Islet precursor cell (in vitro differentiated cells): ENCODE data around the gene ANG.
"Not testable (repeated sequence)": the region's sequence is repeated elsewhere in the genome, so short reads cannot be mapped to it uniquely, and the experiment has no call there.

Experiments
- DNase-seq: peaks from one replicate; pipeline ENCODE4 v3.0.0-alpha.2; 2018

ANG gene

DNA sequence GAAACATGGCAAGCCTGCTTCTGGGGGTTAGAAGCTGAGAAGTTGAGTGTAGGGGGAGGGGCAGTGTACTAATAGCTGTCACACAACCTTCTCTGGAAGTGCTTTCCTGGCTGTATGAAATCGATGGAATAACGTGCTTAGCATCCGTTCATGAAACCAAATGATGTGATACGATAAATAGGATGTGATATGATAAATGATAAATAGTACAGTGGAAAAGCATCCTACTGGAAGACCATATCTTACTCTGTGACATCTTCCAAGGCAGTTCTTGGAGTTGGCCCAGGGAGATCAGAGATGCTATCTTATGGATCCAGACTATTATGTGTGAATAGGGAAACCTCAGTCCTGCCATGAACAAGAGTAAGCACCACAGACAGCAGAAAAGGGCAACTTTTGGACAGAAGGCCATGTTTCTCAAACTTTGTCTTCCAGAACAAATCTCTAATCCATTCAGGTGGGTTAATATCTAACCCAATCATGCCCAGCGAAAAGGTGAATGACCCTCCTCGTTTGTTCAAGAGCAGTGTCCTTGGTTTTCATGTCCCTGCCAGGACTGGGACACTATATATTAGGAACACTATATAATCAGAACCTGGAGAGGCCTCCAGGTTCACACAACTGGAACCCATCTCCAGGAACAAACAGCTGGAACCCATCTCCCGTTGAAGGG is at the start of gene ANG:
TSS of gene ANG (plus strand) at position 598 of the 673 bp plus-strand sequence. CDS start 4,801 bp downstream, outside the sequence.
- DNase-seq: peak; percentile 13

DNA sequence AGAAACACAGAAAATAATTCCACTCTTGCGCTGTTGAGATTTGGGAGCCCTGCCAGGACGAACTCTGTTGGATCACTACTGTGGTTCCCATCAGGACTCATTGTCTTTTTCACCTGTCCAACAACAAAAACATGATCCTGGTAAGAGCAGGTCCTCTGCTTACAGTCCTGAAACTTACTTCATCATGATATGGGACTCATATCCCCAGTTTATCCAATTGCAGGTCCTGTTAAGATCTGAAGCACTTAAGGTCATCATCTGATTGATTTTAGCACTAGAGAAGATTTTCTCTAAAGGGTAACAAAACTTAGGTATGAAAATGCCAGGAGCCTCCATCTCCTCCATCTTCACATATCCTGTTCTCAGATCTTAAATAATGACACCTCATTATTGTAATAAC is 47.0 kb upstream of the ANG start, which contains the start of gene OR6S1:
TSS of gene OR6S1 (minus strand) at position 101 of the 400 bp plus-strand sequence. CDS start at position 101, 0 bp downstream.
- DNase-seq: no peak

DNA sequence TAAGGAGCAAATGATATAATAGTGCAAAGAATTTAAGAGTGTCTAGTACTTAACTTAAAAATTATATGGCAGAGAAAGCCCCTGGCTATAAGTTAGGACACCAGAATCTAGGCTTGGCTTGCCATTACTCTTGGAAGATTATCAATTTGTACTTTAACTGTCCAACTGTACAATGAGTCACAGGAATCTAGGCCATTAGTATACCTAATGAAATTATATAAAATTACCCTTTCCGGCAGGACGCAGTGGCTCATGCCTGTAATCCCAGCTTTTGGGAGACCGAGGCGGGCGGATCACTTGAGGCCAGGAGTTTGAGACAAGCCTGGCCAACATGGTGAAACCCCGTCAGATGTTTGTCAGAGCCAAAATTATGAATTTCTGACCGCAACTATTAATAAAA is 46.4 kb upstream of the ANG start:
- no peak for DNase-seq

DNA sequence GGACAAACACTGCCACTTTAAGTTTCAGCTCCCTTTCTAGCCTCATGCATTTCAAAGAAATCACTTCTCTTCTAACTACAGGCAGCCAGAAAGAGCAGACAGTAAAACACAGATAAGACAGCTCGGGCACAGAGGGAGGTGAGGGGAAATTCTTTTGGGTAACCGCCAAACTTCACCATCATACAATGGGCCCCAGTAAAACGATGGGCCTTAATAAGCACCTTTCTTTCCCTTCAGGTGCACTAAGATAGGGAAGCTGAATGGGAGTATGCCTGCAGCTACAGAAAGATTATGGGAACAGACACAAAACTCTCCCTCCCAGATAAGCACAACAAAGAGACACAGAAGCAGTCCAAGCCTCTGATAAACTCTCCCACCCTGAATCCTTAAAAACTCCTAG is 45.8 kb upstream of the ANG start:
- DNase-seq: peak; percentile 75

DNA sequence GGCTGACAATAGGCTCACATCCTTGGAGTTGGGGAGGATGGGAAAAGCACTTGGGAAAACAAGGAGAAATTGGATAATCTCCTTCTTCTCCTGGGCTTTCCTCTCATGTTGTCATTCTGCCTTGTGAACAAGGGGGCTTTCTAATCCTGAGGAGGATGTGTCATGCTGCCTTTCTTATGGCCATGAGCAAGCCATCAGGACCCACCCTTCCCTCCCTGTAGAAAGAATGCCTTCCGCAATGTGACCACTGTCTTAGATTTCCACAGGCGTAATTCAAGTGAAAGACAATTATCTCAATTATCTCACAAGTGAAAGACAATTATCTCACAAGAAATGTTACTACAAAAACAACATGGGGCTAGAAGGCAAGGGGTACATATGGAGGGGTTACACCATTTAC is 44.0 kb upstream of the ANG start:
- peak; percentile 75 for DNase-seq

DNA sequence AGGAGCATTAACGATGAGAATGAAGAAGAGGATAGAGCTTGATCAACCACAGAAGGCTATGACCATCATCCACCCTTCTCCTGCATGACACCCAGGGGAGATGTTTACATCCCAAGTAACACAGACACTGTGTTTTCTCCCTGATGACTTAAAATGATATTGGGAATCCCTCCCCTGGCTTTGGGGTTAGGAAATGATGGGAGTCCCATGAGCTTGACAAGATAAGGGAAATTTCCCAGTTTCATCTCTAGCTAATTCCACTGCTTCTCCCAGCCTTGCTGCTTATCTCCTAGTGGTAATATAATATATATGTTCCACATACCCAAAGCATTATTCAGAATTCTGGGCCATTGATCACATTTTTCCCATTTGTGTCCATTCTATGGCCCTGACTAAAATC is 43.1 kb upstream of the ANG start:
- DNase-seq: no peak

DNA sequence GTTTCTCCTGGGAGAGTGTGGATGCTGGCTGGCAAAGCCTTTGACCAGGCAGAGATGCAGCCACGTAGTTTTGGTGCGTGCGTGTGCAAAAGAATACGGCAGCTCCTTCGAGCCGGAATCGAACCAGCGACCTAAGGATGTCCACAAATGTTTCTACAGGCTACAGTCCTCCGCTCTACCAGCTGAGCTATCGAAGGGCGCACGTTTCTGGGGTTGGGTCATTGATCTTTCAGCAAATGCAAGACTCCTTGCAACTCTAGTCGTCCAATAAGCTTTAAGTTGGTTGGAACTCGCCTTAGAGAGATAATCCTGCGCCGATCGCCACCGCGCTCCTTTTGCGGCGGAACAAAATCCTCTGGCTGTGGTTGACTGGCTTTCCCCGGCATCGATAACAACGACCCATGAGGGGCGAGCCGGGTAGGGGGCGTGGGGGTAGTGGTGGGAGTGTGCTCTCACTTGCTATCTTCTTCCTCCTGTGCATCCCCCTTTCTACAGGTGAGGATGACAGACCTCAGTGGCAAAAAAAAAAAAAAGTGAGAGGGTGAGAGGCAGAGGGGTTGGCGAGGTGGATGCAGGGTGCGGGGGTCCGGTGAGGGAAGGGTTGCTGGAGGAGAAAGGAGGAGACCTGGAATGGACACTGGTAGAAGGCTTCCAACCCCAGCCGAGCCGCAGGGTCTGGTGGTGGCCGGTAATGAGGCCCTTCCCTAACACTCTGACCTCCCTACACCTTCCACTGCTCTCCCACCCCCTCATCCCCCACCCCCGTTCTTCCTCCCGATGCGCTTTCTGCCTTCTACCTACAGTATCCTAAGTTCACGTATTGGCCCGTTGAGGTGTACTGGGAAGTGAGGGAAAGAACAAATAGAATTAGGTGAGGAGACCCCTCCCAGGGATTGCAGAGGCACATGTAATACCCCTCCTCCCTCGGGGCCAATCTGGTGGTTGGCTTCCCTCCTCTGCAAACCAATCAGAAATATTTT is 35.3 kb upstream of the ANG start:
- DNase-seq: peak; percentile 90

DNA sequence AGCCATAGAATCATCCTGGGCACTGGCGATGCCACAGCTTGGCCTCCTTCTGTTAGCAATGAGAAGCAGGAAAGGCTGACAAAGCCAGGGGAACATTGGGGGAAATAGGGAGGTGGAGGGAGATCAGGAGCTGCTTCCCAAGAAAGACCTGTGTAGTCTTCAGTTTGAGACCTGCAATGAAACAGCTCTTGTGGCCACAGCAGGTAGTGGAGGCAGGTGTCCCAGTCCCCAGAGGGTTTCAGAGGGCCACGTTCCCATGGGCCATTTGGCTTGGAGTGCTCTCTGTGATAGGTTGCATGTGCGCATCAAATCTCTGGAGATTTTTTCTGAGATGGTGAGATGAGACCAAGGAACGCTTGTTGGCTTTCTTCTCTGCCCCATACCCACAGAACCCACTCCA is 32.7 kb upstream of the ANG start:
- no peak for DNase-seq

DNA sequence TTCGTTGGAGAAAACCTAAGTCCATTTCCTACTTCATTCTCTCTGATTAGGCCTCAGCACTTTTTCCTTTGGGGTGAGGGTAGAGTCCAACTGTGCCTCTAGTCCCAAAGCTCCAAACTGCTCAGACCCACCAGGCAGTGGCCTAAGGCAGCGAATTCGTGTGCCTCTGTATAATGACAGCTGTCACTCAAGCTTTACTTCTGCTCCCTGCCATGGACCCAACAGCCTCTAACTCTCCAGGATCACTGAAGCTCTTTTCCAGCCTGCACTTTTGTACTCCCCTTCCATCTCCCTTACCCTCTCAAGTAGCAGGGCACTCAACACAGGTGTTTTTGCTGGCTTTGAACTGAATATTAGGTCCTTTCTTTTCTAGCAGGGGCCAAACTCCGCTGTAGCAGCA is 32.3 kb upstream of the ANG start:
- no peak for DNase-seq

DNA sequence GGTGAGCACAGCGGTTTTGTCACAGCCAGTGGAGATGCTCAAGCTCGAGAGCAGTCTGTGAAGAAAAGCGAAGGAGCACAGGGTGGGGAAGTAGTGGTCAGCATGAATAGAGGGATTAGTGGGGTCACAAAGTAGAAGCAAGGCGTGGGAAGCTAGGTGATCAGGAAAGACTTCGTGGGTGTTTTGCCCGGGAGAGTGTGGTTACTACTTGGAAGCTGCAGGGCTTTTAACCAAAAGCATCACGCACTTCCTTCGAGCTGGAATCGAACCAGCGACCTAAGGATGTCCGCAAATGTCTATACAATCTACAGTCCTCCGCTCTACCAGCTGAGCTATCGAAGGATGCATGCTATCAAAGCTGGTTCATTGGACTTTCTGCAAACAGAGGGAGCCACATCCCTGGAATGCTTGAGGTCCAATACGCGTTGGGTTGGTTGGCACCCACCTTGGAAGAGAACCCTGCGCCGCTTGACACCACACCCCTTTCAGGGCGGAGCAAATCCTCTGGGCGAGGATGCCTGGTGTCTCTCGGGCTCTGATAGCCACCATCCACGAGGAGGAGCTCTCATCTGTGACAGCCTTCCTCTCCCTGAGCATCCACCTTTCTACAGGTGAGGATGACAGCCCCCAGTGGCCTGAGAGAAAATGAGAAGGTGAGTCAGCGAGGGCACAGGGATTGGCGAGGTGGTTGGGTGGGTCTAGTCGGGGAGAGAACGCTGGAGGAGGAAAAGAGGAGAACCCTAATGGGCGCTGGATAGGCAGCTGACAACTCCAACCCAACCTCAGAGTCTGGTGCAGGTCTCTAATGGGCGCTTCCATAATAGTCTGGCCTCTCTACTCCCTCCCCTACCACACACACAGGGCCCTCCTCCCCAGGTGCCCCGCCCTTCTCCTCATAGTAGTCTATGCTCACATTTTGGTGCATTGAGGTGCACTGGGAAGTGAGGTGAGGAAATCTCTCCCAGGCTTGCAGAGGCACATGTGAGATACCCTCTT is 31.1 kb upstream of the ANG start:
- DNase-seq: peak; percentile 88

DNA sequence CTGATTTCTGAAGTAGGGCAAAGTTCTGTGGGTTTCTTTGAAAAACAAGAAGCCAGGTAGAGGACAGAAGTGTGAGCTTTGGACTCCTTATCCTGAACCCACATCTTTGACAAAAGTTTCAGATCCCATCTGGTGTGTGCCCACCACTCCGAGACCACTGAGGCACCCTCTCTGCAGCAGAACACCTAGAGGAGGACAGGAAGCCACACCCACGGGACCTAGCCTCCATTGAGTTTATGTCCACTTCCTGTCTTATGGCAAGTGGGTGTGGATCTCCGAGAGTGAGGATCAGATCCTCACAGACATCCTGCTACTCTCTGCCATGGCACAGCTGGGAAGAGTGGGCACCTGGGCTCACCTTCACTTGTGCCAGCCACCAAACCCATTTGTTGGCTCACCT is 30.3 kb upstream of the ANG start:
- DNase-seq: no peak

DNA sequence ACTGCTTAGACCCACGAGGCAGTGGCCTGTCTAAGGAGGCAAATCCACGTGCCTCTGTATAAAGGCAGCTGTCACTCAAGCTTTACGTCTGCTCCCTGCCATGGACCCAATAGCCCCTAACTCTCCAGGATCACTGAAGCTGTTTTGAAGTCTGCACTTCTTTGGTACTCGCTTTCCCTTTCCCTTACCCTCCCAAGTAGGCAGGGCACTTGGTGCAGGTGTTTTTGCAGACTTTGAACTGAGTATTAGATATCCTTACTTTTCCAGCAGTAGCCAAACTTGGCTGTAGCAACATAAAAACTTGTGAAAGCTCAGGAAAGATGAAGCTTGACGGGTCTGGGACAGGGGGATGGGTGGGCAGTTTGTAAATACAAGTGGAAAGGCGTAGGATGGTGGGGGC is 29.2 kb upstream of the ANG start:
- DNase-seq: no peak

DNA sequence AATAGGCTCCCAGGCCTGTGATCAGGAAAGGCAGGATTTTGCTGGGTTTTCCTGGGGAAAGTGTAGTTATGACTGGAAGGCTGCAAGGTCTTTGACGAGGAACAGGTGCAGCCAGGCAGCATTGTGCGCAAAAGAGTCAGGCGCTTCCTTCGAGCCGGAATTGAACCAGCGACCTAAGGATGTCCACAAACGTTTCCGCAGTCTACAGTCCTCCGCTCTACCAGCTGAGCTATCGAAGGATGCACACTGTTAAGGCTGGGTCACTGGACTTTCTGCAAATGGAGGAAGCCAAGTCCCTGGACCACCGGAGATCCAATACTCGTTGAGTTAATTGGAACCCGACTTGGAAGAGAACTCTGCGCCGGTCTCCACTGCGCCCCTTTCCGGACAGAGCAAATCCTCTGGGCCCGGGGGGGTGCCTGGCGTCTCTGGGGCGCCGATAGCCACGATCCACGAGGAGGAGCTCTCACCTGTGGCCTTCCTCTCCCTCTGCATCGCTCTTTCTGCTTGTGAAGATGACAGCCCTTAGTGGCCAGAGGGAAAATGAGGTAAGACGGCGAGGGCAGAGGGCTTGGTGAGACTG is 28.7 kb upstream of the ANG start:
- no peak for DNase-seq

DNA sequence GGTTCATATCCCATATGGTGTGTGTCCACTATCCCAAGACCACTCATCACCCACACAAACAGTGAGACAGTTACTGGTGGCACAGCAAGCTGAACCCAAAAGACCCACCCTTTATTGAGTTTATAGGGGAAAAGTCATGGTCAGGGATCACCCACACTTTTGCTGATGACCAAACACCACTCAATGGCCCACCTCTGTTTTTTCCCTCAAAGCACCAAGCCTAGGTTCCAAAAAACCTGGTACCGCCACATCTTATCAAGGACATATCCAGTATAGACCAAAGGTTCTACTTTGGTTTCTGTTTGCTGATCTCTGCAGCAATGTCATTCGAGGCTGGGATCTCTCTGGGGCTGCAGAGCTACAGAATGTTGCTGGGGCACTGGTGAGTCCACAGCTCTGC is 27.4 kb upstream of the ANG start:
- DNase-seq: no peak

DNA sequence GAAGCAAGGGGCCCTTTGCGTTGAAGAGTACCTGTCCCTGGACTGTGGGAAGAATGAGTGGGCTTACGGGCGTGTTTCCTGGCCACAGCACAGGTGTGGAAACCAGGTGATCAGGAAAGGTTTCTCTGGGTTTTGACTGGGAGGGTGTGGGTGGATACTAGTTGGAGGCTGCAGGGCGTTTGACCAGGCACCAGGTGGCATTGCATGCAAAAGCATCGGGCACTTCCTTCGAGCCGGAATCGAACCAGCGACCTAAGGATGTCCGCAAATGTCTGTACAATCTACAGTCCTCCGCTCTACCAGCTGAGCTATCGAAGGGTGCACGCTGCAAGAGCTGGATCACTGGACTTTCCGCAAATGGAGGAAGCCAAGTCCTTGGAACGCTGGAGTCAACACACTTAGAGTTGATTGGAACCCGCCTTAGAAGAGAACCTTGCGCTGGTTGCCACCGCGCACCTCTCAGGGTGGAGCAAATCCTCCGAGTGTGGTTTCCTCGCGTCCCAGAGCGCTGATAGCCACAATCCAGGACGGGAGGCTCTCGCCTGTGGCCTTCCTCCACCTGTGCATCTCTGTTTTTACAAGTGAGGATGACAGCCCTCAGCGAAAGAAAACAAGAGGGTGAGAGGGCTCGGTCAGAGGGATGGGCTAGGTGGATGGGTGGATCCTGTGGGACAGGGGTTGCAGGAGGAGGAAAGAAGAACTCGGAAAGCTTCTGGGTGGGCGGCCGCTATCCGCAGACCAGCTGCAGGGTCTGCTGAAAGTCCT is 25.4 kb upstream of the ANG start:
- DNase-seq: peak; percentile 88

DNA sequence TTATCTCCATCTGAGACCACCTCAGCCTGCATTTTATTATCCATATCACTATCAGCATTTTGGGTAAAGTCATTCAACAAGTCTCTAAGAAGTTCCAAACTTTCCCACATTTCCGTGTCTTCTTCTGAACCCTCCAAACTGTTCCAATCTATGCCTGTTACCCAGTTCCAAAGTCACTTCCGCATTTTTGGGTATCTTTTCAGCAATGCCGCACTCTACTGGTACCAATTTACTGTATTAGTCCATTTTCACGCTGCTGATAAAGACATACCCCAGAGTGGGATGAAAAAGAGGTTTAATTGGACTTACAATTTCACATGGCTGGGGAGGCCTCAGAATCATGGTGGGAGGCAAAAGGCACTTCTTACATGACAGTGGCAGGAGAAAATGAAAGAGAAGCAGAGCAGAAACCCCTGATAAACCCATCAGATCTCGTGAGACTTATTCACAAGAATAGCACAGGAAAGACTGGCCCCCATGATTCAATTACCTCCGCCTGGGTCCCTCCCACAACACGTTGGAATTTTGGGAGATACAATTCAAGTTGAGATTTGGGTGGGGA is 22.1 kb upstream of the ANG start:
- not testable (repeated sequence) for DNase-seq

DNA sequence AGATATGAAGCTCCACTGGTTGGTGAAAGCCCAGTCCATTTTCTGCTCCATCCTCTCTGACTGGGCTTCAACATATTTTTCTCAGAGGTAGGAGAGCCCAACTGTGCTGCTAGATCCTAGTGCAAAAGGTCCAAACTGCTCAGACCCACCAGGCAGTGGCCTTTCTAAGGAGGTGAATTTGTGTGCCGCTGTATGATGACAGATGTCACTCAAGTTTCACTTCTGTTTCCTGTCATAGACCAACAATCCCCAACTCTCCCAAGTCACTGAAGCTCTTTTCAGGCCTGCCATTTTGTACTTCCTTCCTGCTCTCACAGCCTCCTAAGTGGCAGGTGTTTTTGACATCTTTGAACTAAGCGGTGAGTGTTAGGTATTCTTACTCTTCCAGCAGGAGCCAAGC is 20.6 kb upstream of the ANG start:
- no peak for DNase-seq

DNA sequence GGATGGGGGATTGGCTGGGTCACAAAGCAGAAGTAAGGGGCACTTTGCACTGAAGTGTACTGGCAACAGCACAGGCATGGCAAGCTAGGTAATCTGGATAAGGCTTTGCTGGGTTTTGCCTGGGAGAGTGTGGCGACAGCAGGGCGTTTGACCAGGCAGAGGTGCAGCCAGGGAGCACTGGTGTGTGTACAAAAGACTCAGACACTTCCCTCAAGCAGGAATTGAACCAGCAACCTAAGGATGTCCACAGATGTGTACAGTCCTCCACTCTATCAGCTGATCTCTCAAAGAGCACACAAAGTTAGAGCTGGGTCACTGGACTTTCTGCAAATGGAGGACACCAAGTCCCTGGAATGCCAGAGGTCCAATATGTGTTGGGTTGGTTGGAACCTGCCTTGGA is 19.6 kb upstream of the ANG start:
- peak; percentile 40 for DNase-seq

DNA sequence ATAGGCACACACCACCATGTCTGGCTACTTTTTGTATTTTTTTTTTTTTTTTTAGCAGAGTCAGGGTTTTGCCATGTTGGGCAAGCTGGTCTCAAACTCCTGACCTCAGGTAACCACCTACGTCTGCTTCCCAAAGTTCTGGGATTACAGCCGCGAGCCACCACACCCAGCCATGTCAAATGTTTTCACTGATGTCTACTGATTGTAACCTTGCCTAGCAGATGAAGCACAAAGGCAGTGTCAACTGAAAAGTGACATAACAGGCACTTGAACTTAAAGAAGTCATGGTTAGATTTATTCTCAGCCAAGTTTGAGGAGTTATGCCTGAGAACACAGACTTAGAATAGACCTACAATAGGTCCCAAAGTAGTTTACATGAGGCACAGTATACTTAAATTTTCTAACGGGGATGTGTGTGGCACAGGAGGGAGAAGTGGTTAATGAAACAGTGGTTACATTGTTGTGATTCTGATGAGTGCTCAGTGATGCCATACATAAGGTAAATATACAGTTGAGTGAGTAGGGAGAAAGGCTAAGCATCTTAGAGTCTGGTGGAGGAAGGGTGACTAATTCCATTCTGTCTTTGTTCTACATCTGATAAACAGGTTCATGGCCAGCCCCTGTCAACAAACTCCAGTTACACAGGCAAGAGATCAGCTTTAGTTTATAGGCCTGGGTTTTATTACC is 16.8 kb upstream of the ANG start:
- peak; percentile 63 for DNase-seq

DNA sequence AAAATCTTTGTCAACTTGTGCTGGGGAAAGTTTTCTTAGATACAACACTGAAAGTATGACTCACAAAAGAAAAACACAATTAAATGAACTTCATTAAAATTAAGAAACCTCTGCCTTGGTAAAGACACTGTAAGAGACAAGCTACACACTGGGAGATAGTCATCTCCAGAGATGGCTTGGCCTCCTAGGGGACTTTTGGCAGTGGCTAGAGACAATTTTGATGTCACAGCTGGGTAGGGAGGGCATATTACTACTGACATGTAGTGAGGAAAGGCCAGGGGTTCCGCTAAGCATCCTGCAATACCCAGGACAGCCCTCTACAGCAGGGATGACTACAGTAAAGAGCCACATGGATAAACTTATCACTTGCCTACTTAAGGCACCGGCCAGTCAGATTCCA is 12.9 kb upstream of the ANG start:
- peak; percentile 24 for DNase-seq

DNA sequence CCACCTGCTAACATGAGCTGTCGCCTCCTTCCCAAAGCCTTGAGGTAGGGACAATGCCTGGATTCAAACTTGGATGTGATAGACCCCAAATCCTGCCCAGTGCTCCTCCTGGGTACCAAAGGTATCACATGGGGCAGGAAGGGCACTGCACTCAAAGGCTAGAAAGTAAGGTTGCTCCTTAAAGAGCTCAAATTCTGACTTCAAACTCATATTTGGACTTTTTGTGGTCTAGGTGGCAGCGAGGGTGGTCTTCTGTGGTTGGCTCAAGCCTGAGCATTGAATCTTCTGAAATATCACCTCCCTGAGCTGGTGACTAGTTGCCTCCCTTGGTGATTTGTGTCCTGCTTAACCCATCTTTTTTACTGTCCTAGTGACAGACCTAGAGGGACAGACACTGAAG is 12.5 kb upstream of the ANG start:
- no peak for DNase-seq
